ENCODE data around the gene PCDHB10.
"Not testable (repeated sequence)": the region's sequence is repeated elsewhere in the genome, so short reads cannot be mapped to it uniquely, and the experiment has no call there.

PCDHB10 gene

DNA sequence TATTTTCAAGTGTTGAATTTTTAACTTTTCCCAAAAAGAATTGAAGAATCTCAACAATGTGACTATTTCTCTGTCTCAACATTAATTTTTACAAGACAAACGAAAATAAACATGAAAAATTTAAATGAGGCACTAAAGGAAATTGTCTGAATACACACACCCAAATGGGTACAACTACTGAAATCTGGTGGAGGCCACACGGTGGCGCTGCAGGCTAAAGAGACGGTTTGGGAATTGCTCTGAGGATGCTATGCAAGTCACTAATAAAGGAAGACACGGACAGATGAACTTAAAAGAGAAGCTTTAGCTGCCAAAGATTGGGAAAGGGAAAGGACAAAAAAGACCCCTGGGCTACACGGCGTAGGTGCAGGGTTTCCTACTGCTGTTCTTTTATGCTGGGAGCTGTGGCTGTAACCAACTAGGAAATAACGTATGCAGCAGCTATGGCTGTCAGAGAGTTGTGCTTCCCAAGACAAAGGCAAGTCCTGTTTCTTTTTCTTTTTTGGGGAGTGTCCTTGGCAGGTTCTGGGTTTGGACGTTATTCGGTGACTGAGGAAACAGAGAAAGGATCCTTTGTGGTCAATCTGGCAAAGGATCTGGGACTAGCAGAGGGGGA, at the start of gene PCDHB10:
Gene PCDHB10 (plus strand): TSS at position 244 of the 616 bp plus-strand sequence. CDS start 200 bp downstream, at position 444.
- DNase-seq: peak in 3 of 14 donors; percentile 2 to 21 (median 20)

DNA sequence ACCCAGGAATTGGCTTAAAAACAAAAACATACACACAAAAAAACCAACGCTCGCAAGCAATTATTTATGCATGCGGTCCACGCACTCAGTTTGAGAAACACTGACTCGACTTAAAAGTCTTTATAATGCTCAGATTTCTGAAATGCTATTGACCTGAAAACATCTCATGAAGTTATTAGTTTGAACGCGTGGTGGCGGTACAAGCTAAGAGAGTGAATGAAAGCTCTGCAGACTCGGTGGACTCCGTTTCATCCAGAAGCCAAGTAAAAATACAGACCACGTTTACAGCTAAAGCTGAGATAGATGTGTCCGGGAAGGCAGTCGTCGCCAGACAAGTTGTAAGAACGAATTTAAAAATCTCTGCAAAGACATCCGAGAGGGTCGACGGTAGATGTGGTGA, 42.3 kb upstream of the PCDHB10 start, which contains the start of gene PCDHB6:
Gene PCDHB6 (plus strand): TSS at position 246 of the 400 bp plus-strand sequence. CDS start 201 bp downstream, outside the sequence.
- DNase-seq: peak in 1 of 14 donors; percentile 1

DNA sequence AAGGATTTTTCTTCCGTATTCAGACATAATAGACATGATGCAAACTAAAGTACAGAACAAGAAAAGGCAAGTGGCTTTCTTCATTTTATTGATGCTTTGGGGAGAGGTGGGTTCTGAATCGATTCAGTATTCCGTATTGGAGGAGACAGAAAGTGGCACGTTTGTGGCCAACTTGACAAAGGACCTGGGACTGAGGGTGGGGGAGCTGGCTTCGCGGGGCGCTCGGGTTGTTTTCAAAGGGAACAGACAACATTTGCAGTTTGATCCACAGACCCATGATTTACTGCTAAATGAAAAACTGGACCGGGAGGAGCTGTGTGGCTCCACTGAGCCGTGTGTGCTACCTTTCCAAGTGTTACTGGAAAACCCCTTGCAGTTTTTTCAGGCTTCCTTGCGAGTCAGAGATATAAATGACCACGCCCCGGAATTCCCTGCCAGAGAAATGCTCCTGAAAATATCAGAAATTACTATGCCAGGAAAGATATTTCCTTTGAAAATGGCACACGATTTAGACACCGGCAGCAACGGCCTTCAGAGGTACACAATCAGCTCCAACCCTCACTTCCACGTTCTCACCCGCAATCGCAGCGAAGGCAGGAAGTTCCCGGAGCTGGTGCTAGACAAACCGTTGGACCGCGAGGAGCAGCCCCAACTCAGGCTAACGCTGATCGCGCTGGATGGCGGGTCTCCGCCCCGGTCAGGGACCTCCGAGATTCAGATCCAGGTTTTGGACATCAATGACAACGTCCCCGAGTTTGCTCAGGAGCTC, 41.7 kb upstream of the PCDHB10 start:
- DNase-seq: no peak

DNA sequence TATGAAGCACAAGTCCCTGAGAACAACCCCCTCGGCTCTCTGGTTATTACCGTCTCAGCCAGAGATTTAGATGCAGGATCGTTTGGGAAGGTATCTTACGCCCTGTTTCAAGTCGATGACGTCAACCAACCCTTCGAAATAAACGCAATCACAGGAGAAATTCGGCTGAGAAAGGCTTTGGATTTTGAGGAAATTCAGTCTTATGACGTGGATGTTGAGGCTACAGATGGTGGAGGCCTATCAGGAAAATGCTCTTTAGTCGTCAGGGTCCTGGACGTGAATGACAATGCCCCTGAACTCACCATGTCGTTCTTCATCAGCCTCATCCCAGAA, 41.2 kb upstream of the PCDHB10 start:
- no peak for DNase-seq

DNA sequence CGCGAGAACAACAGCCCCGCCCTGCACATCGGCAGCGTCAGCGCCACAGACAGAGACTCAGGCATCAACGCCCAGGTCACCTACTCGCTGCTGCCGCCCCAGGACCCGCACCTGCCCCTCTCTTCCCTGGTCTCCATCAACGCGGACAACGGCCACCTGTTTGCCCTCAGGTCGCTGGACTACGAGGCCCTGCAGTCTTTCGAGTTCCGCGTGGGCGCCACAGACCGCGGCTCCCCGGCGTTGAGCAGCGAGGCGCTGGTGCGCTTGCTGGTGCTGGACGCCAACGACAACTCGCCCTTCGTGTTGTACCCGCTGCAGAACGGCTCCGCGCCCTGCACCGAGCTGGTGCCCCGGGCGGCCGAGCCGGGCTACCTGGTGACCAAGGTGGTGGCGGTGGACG, 40.5 kb upstream of the PCDHB10 start:
- DNase-seq: not testable (repeated sequence)

DNA sequence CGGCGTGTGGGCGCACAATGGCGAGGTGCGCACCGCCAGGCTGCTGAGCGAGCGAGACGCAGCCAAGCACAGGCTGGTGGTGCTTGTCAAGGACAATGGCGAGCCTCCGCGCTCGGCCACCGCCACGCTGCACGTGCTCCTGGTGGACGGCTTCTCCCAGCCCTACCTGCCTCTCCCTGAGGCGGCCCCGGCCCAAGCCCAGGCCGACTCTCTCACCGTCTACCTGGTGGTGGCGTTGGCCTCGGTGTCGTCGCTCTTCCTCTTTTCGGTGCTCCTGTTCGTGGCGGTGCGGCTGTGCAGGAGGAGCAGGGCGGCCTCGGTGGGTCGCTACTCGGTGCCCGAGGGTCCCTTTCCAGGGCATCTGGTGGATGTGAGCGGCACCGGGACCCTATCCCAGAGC, 40.1 kb upstream of the PCDHB10 start:
- DNase-seq: not testable (repeated sequence)

DNA sequence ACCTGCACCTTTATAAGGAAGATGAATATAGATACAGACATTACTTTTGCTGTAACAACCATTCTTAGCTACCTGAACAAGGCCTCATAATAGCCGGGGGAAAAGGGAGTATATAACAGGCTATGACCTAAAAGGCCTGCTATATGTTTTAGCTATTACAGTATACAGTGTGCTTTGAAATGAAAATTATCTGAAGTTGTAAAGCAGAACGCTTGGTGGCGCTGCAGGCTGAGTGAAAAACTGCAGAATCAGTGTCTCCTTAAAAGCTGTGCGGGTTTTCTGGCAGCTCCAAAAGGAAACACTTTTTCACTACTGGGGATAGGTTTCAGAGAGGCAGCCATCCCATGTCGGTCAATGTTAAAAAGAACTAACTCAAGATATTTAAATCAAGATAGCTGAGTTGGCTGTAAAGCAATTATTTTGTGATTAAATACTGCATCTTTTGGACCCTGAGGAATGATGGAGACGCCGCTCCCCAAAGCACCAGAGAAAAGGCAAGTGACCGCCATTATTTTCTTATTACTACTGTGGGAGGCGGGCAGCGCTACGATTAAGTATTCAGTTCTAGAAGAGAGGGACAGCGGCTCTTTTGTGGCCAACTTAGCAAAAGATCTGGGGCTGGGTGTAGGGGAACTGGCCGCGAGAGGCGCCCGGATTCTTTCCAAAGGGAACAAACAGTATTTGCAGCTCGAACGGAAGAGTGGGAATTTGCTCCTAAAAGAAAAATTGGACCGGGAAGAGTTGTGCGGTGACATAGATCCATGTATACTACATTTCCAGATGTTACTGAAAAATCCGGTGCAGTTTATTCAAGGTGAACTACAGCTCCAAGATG, 36.4 kb upstream of the PCDHB10 start:
- DNase-seq: no peak

DNA sequence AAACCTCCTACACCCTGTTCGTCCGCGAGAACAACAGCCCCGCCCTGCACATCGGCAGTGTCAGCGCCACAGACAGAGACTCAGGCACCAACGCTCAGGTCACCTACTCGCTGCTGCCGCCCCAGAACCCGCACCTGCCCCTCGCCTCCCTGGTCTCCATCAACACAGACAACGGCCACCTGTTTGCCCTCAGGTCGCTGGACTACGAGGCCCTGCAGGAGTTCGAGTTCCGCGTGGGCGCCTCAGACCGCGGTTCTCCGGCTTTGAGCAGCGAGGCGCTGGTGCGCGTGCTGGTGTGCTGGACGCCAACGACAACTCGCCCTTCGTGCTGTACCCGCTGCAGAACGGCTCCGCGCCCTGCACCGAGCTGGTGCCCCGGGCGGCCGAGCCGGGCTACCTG, 34.8 kb upstream of the PCDHB10 start:
- DNase-seq: not testable (repeated sequence)

DNA sequence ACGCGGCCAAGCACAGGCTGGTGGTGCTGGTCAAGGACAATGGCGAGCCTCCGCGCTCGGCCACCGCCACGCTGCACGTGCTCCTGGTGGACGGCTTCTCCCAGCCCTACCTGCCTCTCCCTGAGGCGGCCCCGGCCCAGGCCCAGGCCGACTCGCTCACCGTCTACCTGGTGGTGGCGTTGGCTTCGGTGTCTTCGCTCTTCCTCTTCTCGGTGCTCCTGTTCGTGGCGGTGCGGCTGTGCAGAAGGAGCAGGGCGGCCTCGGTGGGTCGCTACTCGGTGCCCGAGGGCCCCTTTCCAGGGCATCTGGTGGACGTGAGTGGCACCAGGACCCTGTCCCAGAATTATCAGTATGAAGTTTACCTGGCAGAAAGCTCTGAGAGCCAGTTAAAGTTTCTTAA, 34.3 kb upstream of the PCDHB10 start:
- not testable (repeated sequence) for DNase-seq

DNA sequence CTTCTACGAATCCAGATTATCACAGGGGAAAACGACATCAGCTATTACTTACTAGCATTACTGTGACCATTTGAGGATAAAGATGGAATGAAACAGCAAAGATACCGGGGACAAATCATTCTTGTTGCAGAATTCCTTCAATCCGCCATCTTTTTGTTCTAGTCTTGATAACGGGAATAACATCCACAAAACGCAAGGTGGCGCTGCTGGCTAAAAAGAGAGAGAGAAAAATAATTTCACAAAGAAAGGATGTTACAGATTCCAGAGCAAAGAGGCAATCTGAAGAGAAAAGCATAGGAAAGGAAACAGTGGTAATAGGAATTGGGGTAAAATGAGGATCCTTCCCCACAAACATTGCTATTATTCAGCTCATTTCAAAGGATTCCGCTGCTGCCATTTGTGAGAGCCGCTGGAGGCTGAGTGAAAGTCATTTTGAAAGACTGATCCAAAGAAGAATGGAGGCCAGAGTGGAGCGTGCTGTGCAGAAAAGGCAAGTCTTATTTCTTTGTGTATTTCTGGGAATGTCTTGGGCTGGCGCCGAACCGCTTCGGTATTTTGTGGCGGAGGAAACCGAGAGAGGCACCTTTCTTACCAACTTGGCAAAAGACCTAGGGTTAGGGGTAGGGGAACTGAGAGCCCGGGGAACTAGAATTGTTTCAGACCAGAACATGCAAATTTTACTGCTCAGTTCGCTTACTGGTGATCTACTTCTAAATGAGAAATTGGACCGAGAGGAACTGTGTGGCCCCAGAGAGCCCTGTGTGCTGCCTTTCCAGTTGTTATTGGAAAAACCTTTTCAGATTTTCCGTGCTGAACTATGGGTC, 19.6 kb upstream of the PCDHB10 start, which contains the start of gene PCDHB7:
Gene PCDHB7 (plus strand): TSS at position 264 of the 824 bp plus-strand sequence. CDS start 192 bp downstream, at position 456.
- DNase-seq: no peak

DNA sequence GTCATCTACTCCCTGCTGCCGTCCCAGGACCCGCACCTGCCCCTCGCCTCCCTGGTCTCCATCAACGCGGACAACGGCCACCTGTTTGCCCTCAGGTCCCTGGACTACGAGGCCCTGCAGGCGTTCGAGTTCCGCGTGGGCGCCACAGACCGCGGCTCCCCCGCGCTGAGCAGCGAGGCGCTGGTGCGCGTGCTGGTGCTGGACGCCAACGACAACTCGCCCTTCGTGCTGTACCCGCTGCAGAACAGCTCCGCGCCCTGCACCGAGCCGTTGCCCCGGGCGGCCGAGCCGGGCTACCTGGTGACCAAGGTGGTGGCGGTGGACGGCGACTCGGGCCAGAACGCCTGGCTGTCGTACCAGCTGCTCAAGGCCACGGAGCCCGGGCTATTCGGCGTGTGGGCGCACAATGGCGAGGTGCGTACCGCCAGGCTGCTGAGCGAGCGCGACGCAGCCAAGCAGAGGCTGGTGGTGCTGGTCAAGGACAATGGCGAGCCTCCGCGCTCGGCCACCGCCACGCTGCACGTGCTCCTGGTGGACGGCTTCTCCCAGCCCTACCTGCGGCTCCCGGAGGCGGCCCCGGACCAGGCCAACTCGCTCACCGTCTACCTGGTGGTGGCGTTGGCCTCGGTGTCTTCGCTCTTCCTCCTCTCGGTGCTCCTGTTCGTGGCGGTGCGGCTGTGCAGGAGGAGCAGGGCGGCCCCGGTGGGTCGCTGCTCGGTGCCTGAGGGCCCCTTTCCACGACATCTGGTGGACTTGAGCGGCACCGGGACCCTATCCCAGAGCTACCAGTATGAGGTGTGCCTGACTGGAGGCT, 17.7 kb upstream of the PCDHB10 start:
- not testable (repeated sequence) for DNase-seq

DNA sequence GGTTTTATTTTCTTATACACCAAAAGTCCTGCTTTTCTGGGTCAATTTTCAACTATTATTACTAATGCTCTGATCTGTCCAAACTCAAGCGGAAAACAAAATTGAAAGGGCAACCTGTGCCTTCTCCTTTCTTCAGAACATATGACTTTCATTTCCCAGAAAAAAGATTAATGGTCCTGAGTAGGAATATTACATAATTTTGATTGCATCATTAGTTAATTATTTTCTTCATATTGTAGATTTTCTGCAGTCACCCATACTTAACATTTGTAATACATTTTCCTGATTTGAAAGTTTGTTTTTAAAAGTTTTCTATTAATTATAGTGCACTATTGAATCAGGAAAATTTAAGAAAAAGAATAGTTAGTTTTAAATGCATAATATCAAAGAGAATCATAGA, 16.2 kb upstream of the PCDHB10 start:
- no peak for DNase-seq

DNA sequence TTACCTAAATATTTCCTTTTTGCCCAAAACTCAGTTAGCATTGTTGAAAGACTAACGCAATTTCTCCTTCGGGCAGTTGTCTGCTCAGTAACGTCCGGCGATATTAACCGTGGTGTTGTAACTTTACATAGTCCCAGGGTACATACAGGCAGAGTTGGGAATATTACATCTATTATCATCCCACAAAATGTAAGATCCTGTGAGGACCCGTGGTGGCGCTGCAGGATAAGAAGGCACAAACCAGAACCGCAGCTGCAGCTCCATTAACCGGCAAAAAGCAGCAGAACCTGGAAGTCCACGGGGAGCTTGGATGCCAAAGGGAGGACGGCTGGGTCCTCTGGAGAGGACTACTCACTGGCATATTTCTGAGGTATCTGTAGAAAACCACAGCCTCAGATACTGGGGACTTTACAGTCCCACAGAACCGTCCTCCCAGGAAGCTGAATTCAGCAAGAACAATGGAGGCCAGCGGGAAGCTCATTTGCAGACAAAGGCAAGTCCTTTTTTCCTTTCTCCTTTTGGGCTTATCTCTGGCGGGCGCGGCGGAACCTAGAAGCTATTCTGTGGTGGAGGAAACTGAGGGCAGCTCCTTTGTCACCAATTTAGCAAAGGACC, 14.5 kb upstream of the PCDHB10 start, which contains the start of gene PCDHB8:
Gene PCDHB8 (plus strand): TSS at position 214 of the 615 bp plus-strand sequence. CDS start 245 bp downstream, at position 459.
- peak in 1 of 14 donors; percentile 9 for DNase-seq

DNA sequence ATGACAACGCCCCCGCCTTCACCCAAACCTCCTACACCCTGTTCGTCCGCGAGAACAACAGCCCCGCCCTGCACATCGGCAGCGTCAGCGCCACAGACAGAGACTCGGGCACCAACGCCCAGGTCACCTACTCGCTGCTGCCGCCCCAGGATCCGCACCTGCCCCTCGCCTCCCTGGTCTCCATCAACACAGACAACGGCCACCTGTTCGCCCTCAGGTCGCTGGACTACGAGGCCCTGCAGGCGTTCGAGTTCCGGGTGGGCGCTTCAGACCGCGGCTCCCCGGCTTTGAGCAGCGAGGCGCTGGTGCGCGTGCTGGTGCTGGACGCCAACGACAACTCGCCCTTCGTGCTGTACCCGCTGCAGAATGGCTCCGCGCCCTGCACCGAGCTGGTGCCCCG, 12.8 kb upstream of the PCDHB10 start:
- DNase-seq: not testable (repeated sequence)

DNA sequence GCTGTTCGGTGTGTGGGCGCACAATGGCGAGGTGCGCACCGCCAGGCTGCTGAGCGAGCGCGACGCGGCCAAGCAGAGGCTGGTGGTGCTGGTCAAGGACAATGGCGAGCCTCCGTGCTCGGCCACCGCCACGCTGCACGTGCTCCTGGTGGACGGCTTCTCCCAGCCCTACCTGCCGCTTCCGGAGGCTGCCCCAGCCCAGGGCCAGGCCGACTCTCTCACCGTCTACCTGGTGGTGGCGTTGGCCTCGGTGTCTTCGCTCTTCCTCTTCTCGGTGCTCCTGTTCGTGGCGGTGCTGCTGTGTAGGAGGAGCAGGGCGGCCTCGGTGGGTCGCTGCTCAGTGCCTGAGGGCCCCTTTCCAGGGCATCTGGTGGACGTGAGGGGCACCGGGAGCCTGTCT, 12.3 kb upstream of the PCDHB10 start:
- DNase-seq: not testable (repeated sequence)

DNA sequence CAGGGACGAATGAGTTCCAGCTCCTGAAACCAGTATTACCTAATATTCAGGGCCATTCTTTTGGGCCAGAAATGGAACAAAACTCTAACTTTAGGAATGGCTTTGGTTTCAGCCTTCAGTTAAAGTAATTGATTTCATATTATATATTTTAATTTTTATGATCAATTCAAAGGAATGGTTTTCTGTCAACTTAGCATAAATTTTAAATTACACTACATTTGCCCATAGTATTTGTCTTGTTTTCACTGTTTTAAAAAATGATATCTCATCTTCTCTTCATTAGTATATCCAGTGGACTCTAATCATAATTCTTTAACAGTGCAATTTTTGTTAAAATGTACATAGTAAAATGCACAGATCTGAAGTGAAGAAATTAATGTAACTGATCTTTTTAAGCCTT, 11.8 kb upstream of the PCDHB10 start:
- no peak for DNase-seq

DNA sequence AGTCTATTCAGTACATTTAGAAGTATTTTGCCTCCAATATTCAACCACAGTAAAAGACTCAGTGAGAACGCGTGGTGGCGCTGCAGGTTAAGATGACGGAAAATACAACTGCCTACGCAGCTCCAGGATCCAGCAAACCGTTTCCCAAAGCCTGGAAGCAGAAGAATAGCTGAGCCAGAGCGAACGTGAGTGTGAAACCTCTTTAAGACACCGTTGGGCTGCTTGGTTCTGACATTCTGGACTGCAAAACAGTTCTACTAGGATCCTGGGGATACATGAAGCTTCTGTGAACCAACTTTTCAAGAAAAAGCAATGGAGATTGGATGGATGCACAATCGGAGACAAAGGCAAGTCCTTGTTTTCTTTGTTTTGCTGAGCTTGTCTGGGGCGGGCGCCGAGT, 9.9 kb upstream of the PCDHB10 start, which contains the start of gene PCDHB16:
Gene PCDHB16 (plus strand): TSS at position 140 of the 400 bp plus-strand sequence. CDS start 173 bp downstream, at position 313.
- DNase-seq: peak in 4 of 14 donors; percentile 3 to 26 (median 14)

DNA sequence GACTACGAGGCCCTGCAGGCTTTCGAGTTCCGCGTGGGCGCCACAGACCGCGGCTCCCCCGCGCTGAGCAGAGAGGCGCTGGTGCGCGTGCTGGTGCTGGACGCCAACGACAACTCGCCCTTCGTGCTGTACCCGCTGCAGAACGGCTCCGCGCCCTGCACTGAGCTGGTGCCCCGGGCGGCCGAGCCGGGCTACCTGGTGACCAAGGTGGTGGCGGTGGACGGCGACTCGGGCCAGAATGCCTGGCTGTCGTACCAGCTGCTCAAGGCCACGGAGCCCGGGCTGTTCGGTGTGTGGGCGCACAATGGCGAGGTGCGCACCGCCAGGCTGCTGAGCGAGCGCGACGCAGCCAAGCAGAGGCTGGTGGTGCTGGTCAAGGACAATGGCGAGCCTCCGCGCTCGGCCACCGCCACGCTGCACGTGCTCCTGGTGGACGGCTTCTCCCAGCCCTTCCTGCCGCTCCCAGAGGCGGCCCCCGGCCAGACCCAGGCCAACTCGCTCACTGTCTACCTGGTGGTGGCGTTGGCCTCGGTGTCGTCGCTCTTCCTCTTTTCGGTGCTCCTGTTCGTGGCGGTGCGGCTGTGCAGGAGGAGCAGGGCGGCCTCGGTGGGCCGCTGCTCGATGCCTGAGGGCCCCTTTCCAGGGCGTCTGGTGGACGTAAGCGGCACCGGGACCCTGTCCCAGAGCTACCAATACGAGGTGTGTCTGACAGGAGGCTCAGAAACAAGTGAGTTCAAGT, 7.9 kb upstream of the PCDHB10 start:
- DNase-seq: not testable (repeated sequence)

DNA sequence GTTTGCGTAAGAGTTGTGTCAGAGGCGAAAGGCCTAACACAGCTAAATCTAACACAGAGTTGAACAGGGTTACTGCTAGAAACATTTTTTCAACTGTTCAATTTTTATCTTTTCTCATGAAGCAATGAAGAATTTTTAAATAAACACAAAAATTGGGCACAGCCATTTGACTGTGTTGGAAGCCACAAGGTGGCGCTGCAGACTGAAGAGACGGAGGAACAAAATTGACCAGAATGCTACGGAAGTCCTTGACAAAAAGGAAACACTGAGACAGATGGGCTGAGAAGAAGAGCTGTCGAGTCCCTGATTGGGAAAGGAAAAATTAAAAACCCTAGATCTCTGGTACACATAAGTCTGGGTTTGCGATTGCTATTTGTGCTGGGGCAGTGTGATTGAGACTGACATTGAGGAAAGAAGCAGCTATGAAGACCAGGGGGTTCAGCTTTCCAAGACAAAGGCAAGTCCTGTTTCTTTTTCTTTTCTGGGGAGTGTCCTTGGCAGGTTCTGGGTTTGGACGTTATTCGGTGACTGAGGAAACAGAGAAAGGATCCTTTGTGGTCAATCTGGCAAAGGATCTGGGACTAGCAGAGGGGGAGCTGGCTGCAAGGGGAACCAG, 5.1 kb upstream of the PCDHB10 start, which contains the start of gene PCDHB9:
Gene PCDHB9 (plus strand): TSS at position 265 of the 616 bp plus-strand sequence. CDS start 158 bp downstream, at position 423.
- DNase-seq: peak in 1 of 14 donors; percentile 1

Measured in C1 segment of cervical spinal cord (tissue), 14 donors.